B cell (primary cell): ENCODE data around the gene TGFBR3L.

ENCODE experiments used
- CTCF ChIP-seq: fragments of 200-600 bp; IDR thresholded peaks from one replicate; pipeline ENCODE4 v1.8.0; 2022; ENCODE audit warnings: antibody characterized with exemption, mild to moderate bottlenecking
- EZH2 ChIP-seq: IDR thresholded peaks from 2 replicates; pipeline ENCODE4 v1.6.1; 2012; ENCODE audit warnings: borderline replicate concordance, low read depth, mild to moderate bottlenecking, moderate library complexity, low read length; ENCODE audit not compliant: insufficient read depth, poor library complexity, severe bottlenecking

DNA sequence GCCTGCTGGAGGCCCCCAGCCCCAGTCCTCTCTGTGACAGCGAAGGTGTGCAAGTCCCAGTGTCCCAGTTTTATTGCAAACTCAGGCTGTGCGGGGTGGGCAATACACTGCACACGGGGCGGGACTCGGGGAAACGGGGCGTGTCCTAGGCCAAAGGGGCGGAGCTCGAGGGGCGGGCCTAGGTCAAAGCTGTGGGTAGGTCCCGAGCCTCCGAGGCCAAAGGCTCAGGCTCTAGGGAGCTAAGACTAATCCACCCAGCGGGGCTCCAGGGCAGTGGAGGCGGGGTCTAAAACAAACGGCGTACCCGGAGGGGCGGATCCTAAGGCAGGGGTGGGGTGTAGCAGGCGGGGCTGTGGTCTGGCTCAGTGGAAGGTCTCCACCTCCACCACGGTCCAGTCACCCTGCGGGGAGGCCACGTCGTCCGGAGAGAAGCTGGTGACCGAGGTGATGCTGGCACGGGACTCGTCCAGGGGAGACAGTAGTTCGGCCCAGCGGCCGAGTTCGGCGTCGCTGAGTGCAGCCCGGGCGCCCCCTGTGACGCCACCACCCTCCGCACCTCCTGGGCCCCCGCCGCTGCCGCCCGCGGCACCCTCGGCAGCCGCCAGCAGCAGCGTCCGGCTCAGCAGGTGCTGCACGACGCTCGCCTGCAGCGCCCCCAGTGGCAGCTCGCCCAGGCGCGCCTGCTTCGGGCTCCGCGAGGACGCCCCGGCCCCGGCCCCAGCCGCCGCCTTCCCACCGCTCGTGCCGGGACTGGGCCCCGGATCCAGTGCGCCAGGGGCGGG, 45.8 kb upstream of the TGFBR3L start:
- TF ChIP-seq CTCF = peak; percentile 95
- no peak for TF ChIP-seq EZH2
